CD14-positive monocyte (primary cell): Measurements from ENCODE around the gene TAF7L. TPM values are rescaled to one million over a fixed set of nuclear protein-coding genes. Genes with fewer than 3 reads are reported as not detected.
A peak's percentile ranks its signal among the peaks of the same experiment; 100 is the strongest.

ENCODE experiments used
- DNase-seq, 3 donors: peaks; one replicate each; pipeline ENCODE4 v3.0.0-alpha.2; 2011 to 2022
- H2AFZ ChIP-seq: 2 replicates; pipeline ENCODE4 v1.6.0; 2012; ENCODE audit warnings: mild to moderate bottlenecking, low read depth, low read length, inconsistent platforms; ENCODE audit not compliant: insufficient read depth, poor library complexity, severe bottlenecking
- H3K27ac ChIP-seq, 2 donors: 1 replicate in 1 of 2; 2 replicates in 1 of 2; pipeline ENCODE4 v1.5.1; 2012 to 2013; ENCODE audit warnings: low read length in 2 of 2, control low read depth in 1 of 2, inconsistent platforms in 1 of 2, low read depth in 1 of 2, mild to moderate bottlenecking in 1 of 2
- H3K27me3 ChIP-seq, 2 donors: one replicate each; pipeline versions ENCODE4 v1.6.0 to v1.6.1; 2011 to 2013; ENCODE audit warnings: low read length in 2 of 2; ENCODE audit not compliant: control insufficient read depth in 2 of 2, insufficient read depth in 2 of 2
- H3K36me3 ChIP-seq, 2 donors: replicated peaks in 1 of 2; 1 replicate in 1 of 2; 2 replicates in 1 of 2; pipeline versions ENCODE4 v1.5.1 to v1.6.1; 2012 to 2013; ENCODE audit warnings: low read length in 2 of 2, control low read depth in 1 of 2, inconsistent platforms in 1 of 2, mild to moderate bottlenecking in 1 of 2; ENCODE audit not compliant: insufficient read depth in 2 of 2, control insufficient read depth in 1 of 2
- H3K4me1 ChIP-seq, 2 donors: 1 replicate in 1 of 2; 2 replicates in 1 of 2; pipeline versions ENCODE4 v1.5.1 to v1.6.1; 2012 to 2013; ENCODE audit warnings: low read length in 2 of 2, control low read depth in 1 of 2, inconsistent platforms in 1 of 2, mild to moderate bottlenecking in 1 of 2, moderate library complexity in 1 of 2; ENCODE audit not compliant: insufficient read depth in 2 of 2, control insufficient read depth in 1 of 2
- H3K4me2 ChIP-seq: replicated peaks from 2 replicates; pipeline ENCODE3; 2012; ENCODE audit warnings: low read length, moderate library complexity, mild to moderate bottlenecking; ENCODE audit not compliant: poor library complexity, severe bottlenecking; ENCODE audit errors: extremely low read depth
- H3K4me3 ChIP-seq, 3 experiments: fragments of 200-600 bp in 1 of 3; sonication (generic) in 1 of 3; replicated peaks in 1 of 3; 1 replicate in 2 of 3; 2 replicates in 1 of 3; pipeline ENCODE4 v1.5.1; 2011 to 2013; ENCODE audit warnings: low read length in 3 of 3, mild to moderate bottlenecking in 3 of 3, control low read depth in 2 of 3, low read depth in 2 of 3, inconsistent platforms in 1 of 3, moderate library complexity in 1 of 3
- H3K79me2 ChIP-seq: 2 replicates; pipeline ENCODE4 v1.6.0; 2012; ENCODE audit warnings: mild to moderate bottlenecking, control low read depth, inconsistent platforms, low read length, moderate library complexity; ENCODE audit not compliant: insufficient read depth
- H3K9ac ChIP-seq: 2 replicates; pipeline ENCODE4 v1.6.0; 2017; ENCODE audit warnings: low read length, mild to moderate bottlenecking; ENCODE audit not compliant: insufficient read depth, poor library complexity, severe bottlenecking
- H3K9me3 ChIP-seq, 2 donors: replicated peaks in 1 of 2; 1 replicate in 1 of 2; 2 replicates in 1 of 2; pipeline versions ENCODE4 v1.5.1 to v1.6.1; 2012 to 2013; ENCODE audit warnings: low read length in 2 of 2, control low read depth in 1 of 2; ENCODE audit not compliant: control insufficient read depth in 1 of 2, insufficient read depth in 1 of 2
- H4K20me1 ChIP-seq: 2 replicates; pipeline ENCODE4 v1.6.0; 2012; ENCODE audit warnings: mild to moderate bottlenecking, low read length, control low read depth, moderate library complexity; ENCODE audit not compliant: insufficient read depth
- H3K27ac Mint-ChIP-seq, 7 donors: one replicate each; pipeline ENCODE4 v1.8.0; 2020; ENCODE audit warnings: mild to moderate bottlenecking in 7 of 7, mixed read lengths in 7 of 7, moderate library complexity in 6 of 7, inconsistent platforms in 2 of 7
- H3K27me3 Mint-ChIP-seq, 3 donors: one replicate each; pipeline ENCODE4 v1.8.0; 2021 to 2022; ENCODE audit warnings: low read depth in 3 of 3, mild to moderate bottlenecking in 3 of 3, mixed read lengths in 3 of 3, moderate library complexity in 3 of 3, inconsistent platforms in 1 of 3
- H3K36me3 Mint-ChIP-seq, 2 donors: one replicate each; pipeline ENCODE4 v1.8.0; 2020; ENCODE audit warnings: mixed read lengths in 2 of 2, inconsistent platforms in 1 of 2, mild to moderate bottlenecking in 1 of 2
- H3K4me1 Mint-ChIP-seq: one replicate; pipeline ENCODE4 v1.8.0; 2020; ENCODE audit warnings: mild to moderate bottlenecking, mixed read lengths
- H3K4me3 Mint-ChIP-seq, 2 donors: one replicate each; pipeline ENCODE4 v1.8.0; 2020; ENCODE audit warnings: mild to moderate bottlenecking in 2 of 2, mixed read lengths in 2 of 2, moderate library complexity in 1 of 2
- H3K9me3 Mint-ChIP-seq, 7 donors: one replicate each; pipeline ENCODE4 v1.8.0; 2020 to 2022; ENCODE audit warnings: mixed read lengths in 7 of 7, mild to moderate bottlenecking in 6 of 7, moderate library complexity in 6 of 7, inconsistent platforms in 2 of 7
- CTCF ChIP-seq: fragments of 200-600 bp; IDR thresholded peaks from one replicate; pipeline ENCODE4 v1.8.0; 2022; ENCODE audit warnings: antibody characterized with exemption, mild to moderate bottlenecking
- WGBS: methylation state at CpG from one replicate; pipeline ENCODE4 v1.1.5; 2013; ENCODE audit warnings: missing lambda C conversion rate; ENCODE audit not compliant: insufficient coverage; 5-methylcytosine and 5-hydroxymethylcytosine counted together
- intact Hi-C, 2 donors: fragments of 100-400 bp; cut with micrococcal nuclease; formaldehyde crosslinking; loops; one replicate each; pipeline versions ENCODE4 v1.15.0 to v1.15.1; 2023
- polyA plus RNA-seq, 3 donors: library from polyadenylated mRNA; depleted of rRNA in 1 of 3; unstranded in 2 of 3; stranded (reverse) in 1 of 3; fragments of 300-500 nt in 2 of 3; fragments of >200 nt in 1 of 3; fragmentation: Illumina TruSeq in 2 of 3; gene quantifications; 1 replicate in 2 of 3; 2 replicates in 1 of 3; pipeline ENCODE4 v1.2.3, GENCODE V29; 2012 to 2021

The TAF7L gene
- polyA plus RNA-seq, 3 donors = not detected

- no peaks in the 10 kb centered on the region for H4K20me1 ChIP-seq
- peaks cover 0 to 10% of the 10 kb centered on the region in 2 donors for H3K27me3 ChIP-seq
- whole genome bisulfite sequencing = no CpG with 5 or more reads among the region's 2 CpGs
- Mint-ChIP-seq H3K9me3 (peaks cover 0 to 10% (median 6%) of the 10 kb centered on the region in 7 donors), H3K27ac (no peak overlapping the region), H3K36me3 (no peaks in the 10 kb centered on the region), H3K4me3 (no peak overlapping the region), H3K27me3 (peaks cover 4 to 7% (median 5%) of the 10 kb centered on the region in 3 donors), H3K4me1 (peaks cover 2% of the 10 kb centered on the region)
- H3K9me3 ChIP-seq = no peaks in the 10 kb centered on the region
- no peaks in the 10 kb centered on the region for H3K79me2 ChIP-seq
- intact Hi-C loops = no loop called here
- no peak overlapping the region for H3K4me2 ChIP-seq
- no peak overlapping the region for H3K9ac ChIP-seq
- no peak overlapping the region for H3K4me3 ChIP-seq
- H3K4me1 ChIP-seq = no peaks in the 10 kb centered on the region
- peak; percentile 51 for TF ChIP-seq CTCF
- no peaks in the 10 kb centered on the region for H3K36me3 ChIP-seq
- no peak overlapping the region for H2AFZ ChIP-seq
- H3K27ac ChIP-seq = no peak overlapping the region
- DNase-seq = peak in 1 of 3 donors; percentile 0
Measured at GRCh38 chrX:101287402-101287801, 3.7 kb downstream of the TAF7L start.

DNA sequence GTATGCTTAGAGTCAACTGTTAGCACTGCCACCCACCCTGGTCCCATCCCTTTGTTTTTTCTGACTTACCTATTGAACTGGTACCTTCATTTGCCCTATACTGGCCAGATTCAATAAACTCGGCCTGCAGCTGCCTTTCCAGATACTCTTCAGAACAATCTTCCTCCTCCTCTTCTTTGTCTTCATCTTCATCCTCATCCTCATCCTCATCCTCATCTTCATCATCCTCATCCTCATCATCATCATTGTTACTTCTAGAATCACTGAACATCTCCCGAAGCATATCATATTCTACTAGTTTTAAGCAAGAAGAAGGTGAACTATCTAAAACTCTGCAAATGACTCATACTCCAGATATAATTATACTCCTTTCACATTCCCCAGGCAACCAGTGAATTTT, 14.9 kb downstream of the TAF7L start:
- no peaks in the 10 kb centered on the region for H4K20me1 ChIP-seq
- Mint-ChIP-seq H3K36me3 (no peaks in the 10 kb centered on the region), H3K9me3 (no peaks in the 10 kb centered on the region), H3K27me3 (peaks cover 0 to 9% (median 0%) of the 10 kb centered on the region in 3 donors), H3K4me1 (no peaks in the 10 kb centered on the region), H3K4me3 (no peak overlapping the region), H3K27ac (no peak overlapping the region)
- H3K4me1 ChIP-seq = no peaks in the 10 kb centered on the region
- no peak for TF ChIP-seq CTCF
- H3K27ac ChIP-seq = no peak overlapping the region
- DNase-seq = no peak
- no peak overlapping the region for H3K4me3 ChIP-seq
- H3K9me3 ChIP-seq = no peaks in the 10 kb centered on the region
- no peaks in the 10 kb centered on the region for H3K27me3 ChIP-seq
- H3K9ac ChIP-seq = no peak overlapping the region
- no peaks in the 10 kb centered on the region for H3K36me3 ChIP-seq
- intact Hi-C loops = no loop called here
- no peak overlapping the region for H2AFZ ChIP-seq
- no peaks in the 10 kb centered on the region for H3K79me2 ChIP-seq
- no peak overlapping the region for H3K4me2 ChIP-seq
- 83% methylated on average over 1 of the region's 2 CpGs for WGBS
